GM19035 (cell line): ENCODE data around the gene TACR1.
"Not testable (repeated sequence)": the region's sequence is repeated elsewhere in the genome, so short reads cannot be mapped to it uniquely, and the experiment has no call there.

Experiments
- ATAC-seq: cut with Tn5 transposase; IDR thresholded peaks from one replicate; pipeline ENCODE4 v1.9.1; 2021; ENCODE audit not compliant: unreplicated experiment

The TACR1 gene

DNA sequence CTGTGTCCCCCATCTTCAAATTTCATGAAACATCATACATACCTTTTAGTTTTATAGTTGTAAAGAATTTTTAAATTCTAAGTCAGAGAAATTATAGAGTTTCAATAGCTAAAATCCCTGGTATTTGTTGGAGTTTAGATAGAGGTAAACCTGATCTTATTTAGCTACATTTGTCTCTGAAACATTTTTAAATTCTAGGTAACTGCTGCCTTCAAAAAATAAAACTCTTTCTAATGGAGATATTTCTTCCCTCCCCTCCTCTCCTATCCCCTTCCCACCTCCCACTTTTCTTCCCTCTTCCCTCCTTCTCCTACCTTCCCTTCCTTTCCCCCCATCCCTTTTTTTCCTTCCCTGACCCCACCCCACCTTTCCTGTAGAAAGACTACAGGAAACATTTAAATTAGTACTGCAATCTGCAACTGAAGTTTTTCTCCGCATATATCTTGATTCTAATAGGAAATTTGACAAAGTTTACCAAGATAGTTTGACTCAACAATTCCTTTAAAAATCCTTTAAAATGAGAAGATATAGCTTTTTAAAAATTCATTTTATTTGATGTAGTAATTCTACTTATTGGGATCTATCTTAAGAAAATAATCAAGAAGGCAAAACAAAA lies 4.1 kb downstream of the TACR1 start:
- no peak for ATAC-seq

DNA sequence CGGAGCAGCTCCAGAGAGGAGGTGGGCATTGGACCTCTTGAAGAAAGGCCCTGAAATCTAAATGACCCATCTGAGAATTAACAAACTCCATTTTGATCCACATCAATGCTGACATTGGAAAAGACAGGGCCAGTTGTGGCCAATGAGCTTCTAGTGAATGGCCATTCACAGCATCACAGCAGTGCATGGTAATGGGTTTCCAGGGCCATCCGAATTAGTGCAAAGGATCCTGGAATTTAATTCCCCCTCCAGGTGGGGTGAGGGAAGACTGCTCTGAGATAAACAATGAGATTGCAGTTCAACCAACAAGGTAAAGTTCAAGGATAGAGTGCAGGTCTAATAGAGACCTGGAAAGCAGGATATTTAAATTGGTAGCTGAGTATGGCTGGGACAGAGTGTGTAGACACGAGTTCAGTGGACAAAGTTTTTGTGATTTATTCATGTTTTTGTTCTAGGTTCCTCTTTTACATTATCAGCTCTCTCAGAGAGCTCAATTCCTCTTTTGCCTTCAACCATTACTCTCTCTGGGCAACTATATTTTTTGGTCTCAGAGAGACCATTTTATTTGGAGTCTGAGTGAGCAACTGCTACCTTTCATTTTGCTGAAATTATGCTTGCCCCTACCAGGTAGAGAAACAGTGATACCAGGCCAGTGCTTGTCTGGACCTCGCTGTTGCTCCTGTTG lies 5.0 kb downstream of the TACR1 start:
- no peak for ATAC-seq

DNA sequence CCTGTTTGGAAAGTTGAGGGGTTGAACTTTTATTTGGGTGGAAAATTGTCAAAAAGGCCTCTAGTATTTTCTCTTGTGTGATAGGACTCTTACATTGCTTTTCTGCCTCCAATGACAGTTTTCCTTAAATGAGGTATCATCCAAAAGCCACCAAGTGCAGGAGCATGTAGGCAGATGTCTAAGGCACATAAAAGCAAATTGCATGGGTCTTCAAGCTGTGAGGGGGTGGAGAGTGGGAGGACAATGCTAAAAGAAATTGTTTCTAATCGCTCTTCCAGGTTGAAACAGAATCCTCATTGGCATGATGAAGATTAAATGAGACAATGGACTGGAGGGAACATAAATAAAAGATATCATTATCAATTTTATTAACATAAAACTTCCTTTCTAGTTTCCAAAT lies 6.8 kb downstream of the TACR1 start:
- ATAC-seq = no peak

DNA sequence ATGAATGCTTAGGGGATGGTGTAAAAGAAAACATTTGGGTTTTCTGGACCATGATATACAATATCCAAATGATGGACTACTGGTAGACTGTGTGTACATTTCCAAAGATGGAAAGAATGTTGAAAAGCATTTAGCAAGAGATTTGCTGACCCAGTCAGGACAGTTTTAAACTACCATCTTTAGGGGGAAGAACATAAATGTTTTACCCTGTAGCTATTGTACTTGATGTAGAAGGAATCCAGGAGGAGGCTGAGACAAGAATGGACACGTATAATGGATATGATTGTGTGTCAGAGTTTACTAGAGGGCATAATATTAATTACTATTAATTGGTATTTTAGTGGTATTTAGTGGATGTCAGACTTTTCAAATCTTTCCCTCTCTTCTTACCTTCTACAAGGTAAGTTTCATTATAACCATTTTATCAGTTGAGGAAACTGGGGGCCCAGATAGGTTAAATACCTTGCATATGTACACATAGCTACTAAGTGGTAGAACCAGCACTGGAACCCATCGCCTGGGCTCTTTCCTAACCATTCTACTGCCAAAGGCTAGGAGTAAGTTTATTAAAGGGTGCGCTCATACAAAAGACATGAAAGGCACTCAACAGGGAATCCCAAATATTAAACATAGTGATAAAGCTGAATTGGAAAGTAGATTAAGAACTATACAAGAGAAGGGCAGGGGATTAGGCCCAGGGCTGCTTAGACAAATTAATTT lies 8.9 kb downstream of the TACR1 start:
- ATAC-seq = no peak

DNA sequence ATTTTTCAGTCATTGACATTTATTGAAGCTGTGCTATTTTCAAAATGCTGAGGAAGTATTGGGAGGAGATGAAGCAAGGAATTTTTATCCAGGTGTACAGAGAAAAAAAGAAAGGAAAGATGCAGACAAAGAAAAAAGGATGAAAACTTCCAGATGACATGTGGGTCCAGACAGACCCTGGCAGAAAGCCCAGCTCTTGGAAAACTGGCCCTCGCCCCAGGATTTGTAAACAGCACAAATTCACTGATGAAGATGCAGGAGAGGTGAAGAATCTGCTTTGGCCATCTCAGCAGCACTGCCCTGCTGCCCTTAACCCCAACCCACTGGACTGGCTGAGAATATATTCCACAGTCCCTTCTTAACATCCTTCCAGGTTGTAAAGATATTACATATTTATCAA lies 12.5 kb downstream of the TACR1 start:
- ATAC-seq = no peak

DNA sequence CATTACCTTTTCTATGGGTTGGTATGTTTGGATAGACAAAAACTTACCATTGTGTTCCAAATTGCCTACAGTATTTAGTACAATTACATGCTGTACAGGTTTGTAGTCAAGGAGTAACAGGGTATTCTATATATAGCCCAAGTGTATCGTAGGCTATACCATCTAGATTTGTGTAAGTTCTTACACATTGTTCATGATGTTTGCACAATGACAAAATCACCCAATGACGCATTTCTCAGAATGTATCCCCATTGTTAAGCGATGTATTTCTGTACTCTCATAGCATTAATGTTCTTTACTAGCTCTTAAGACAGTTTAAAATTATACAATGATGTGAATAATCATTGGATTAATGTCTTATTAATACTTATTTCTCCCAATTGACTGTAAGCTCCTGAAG lies 16.7 kb downstream of the TACR1 start:
- no peak for ATAC-seq

DNA sequence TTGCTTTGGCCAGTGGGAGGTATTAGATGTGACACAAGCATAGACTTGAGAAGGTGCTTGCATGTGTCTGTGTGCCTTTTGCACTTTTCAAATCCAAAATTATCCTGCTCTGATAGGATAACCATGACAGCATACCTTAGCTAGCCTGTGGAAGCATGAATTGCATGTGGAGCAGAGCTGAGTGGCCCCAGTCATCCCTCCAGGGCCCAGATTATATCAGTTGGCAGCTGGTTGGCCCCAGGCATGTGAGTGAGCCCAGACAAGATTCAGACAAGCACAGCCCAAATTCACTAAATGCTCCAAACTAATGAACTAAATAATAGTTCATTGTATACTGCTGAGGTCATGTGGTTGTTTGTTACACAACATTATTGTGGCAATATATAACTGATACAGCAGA lies 18.8 kb downstream of the TACR1 start:
- no peak for ATAC-seq

DNA sequence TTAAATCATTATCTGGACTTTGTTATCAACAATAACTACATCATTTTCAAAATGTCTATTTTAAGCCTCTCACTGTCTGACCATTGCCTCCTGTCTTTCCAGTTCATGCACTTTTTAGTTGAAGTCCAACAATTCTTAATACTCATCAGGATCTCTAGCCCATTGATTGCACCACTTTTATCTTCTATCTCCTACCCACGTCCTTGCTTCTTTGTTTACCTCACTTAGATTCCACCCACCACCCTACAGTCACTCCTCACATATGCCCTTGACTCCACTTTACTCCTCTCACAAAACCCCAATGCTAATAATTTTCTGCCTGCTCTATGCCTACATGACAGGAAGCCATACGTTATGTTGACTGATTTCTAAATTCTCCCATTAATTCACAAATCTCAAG lies 21.9 kb downstream of the TACR1 start:
- no peak for ATAC-seq

DNA sequence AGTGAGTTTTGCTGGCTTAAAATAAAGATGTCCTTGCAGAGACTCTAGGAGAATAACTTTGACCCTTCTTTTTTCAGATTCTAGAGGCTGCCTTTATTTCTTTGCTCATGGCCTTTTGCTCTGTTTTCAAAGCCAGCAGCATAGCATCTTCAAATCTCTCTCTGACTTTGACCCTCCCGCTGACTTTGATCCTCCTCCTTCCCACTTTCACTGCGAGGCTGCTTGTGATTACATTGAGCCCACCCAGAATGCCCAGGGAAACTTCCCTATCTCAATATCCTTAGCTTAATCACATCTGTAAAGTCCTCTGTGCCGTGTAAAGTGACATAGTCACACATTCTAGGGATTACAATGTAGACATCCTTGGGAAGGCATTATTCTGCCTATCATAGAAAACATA lies 23.9 kb downstream of the TACR1 start:
- ATAC-seq = no peak

DNA sequence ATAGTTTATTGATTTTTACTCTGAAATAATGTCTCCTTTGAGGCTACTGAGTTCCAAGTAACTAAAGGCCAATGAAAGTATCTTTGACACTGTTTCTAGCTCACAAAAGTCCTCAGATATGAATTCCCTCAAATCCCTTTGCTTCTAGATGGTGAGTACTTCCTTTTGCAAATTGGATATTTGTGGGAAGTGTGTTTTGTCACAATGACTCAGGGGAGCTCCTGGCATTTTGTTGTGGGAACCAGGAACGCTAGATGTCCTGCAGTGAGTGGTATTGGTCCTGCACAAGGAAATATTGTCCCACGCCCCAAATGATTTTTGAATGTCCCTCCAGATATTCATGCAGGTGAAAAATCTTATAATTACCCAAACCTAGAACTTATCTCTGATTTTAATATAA lies 24.3 kb downstream of the TACR1 start:
- no peak for ATAC-seq

DNA sequence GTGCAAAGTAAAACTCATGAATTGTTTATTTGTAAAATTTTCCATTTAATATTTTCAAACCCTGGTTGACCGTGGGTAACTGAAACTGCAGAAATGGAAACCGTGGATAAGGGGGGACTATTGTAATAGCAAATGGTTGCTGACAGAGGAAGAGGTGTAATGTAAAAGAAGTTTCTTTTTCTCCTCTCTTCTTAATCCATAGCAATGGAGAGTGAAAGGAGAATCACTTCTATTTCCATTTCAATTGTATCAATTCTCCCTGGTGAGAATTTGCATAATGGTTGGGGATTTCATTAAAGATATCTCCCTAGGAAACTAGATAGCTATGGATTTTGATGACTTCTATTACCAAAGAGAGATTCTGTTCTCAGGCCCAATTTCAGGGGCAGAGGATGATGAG lies 24.8 kb downstream of the TACR1 start:
- ATAC-seq = no peak

DNA sequence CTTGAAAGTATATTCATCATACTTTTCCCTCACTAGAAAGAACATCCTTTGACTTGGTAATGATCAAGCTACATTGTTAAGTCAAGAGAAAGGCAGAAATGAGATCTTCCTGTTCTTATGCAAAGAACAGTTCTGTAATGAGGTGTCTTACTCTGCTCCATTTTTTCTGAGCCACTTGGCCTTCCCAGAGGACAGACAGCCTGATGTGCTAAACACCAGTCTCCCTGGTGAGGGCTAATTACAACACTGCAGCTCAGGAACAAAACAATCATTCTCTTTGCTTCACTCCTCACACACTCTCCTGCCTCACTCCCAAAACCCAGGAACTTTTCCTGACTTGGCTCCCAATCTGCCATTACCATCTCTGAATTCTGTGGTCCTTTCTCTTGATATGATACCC lies 25.6 kb downstream of the TACR1 start:
- ATAC-seq = no peak

DNA sequence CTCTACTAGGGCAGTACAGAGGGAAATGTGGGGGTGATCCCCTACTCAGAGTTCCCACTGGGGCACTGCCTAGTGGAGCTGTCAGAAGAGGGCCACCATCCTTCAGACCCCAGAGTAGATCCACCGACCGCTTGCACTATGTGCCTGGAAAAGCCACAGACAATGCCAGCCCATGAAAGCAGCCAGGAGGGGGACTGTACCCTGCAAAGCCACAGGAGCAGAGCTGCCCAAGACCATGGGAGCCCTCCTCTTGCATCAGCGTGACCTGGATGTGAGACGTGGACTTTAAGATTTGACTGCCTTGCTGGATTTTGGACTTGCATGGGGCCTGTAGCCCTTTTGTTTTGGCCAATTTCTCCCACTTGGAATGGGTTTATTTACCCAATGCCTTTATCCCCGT lies 27.9 kb downstream of the TACR1 start:
- ATAC-seq = not testable (repeated sequence)

DNA sequence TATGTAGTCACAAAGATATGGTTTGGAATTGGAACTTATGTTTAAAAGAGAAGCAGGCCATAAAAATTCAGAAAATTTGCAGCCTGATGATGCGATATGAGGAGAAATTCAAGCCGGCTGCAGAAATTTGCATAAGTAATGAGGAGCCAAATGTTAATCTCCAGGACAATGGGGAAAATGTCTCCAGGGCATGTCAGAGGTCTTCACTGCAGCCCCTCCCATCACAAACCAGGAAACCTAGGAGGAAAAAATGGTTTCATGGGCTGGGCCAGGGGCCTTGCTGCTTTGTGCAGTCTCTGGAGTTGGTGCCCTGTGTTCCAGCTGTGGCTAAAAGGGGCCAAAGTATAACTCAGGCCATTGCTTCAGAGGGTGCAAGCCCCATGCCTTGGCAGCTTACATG lies 28.4 kb downstream of the TACR1 start:
- ATAC-seq = no peak

DNA sequence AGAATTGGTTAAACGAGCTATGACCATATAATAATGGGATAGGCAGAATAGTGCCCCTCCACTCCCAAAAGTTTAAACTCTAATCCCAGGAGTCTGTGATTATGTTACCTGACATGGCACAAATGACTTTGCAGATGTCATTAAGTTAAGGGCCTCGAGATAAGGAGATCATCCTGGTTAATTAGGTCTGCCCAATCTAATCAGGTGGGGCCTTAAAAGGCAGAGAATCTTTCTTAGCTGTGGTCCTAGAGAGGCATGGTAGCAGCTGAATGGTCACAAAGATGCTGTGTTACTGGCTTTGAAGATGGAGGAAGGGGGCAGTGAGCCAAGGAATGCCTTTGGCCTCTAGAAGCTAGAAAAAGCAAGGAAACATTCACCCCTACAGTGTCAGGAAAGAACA lies 31.1 kb downstream of the TACR1 start:
- ATAC-seq = no peak

DNA sequence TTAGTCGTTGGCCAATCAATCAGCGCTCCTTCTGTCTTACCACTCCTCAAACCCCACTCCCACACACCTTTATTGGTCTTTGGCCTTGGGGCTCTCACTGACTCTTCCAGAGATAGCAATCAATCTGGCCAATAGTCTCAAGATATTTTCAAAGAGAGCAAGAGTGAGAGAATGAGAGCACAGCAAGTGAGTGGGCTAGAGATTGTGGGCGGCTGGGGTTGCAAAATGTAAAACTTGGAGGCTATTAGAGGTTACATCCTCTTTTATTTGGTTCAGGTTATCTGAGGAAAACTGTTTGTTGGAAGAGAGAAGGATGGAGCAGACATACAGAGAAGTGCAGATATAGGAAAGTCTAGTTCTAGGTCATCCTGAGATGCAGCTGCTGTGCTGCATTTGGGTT lies 32.8 kb downstream of the TACR1 start:
- no peak for ATAC-seq

DNA sequence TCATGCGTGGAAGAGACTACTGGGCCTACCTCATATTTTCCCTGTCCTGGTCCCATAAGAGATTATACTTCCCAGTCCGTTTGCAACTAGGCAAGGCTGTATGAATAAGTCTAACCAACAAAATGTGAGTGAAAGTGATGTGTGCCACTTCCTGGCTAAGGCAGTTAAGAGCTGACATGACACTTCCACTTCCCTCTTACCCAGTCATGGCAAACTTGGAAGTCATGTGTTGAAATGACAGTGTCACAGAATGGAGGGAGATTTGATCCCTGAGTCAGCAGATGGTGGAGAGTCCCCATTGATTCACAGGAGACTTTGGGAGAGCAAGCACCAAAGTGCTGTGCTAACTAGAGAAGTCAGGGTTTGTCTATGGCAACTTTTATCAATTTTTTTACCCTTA lies 36.4 kb downstream of the TACR1 start:
- ATAC-seq = no peak

DNA sequence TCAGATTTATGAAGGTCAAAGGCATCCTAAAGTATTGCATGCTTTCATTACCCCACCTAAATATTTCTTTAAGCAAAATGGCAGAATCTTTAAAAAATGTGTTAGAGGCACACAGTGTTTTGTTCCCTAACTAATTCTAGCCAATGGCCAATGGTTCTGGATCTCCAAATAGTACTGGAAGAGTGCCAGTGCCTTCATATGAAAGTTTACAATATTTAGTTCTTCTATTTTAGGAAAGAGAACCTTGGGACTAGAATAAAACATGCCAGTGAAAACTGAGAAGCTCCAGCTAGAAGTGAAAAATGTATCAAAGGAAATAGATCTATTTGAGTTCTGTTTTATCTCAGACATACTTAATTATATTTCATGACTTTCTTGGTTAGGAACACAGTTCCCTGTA lies 37.1 kb downstream of the TACR1 start:
- ATAC-seq = no peak

DNA sequence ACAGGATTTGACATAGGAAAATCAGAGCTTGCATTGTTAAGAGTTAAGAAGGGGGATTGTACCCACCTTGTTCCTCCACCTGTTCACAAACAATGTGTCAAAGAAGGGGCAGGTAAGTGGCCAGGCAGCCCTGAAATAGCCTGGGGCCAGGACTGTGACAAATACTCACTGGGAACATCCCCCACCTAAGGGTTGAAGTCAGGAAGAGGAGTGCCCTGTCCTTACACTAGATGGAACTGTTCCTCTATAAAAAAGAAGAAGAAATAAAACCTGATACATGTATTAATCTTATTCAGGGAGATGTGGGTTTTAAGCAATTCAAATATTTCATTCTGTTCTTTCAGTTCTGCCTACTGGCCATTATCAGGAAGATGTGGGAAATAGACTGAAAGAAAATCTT lies 41.9 kb downstream of the TACR1 start:
- ATAC-seq = no peak

DNA sequence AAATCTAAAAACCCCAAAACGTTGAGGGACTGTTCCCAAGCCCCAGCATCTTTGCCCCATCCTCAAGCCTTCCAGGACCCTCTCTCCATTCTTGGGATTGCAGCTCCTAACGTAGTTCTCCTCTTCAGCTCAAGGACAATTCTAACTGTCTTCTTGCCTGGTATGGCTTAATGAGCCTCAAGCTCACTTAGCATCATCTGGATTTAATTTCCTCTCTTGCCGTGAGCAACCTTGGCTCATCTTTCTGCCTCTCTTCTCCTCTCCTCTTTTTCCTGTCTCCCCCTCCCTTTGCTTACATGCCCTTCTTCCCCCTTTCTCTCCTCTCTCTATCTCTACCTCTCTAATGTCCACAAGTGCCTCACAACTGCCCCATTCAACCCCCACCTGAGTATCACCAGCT lies 44.2 kb downstream of the TACR1 start:
- no peak for ATAC-seq

DNA sequence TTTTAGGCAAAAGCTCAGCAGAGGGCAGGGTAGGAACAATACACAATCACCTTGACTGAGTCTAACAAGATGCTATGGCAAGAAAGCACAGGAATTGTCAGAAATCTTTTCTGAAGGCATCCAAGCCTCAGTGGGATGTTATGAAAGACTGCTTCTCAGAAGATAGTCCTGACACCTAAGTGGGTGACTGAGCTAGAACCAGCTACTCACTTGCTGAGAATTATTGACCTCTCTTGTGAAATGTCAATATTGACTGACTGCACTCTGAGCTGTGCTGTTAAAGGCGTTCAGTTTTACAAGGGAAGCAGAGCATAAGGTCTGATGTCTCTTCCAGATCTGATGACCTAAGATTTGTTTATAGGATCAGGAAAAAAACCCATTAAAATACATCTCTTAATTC lies 46.1 kb downstream of the TACR1 start:
- ATAC-seq = no peak

DNA sequence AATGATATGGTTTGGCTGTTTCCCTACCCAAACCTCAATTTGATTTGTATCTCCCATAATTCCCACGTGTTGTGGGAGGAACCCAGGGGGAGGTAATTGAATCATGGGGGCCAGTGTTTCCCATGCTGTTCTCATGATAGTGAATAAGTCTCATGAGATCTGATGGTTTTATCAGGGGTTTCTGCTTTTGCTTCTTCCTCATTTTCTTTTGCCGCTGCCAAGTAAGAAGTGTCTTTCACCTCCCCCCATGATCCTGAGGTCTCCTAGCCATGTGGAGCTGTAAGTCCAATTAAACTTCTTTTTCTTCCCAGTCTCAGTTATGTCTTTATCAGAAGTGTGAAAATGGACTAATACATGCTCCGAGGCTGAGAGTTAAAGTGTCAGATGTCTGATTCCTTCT lies 47.1 kb downstream of the TACR1 start:
- ATAC-seq = not testable (repeated sequence)

DNA sequence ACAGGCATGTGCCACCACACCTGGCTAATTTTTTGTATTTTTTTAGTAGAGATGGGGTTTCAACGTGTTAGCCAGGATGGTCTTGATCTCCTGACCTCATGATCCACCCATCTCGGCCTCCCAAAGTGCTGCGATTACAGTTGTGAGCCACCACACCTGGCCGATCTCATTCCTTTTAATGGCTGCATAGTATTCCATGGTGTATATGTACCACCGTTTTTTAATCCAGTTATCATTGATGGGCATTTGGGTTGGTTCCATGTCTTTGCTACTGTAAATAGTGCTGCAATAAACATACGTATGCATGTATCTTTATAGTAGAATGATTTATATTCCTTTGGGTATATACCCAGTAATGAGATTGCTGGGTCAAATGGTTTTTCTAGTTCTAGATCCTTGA lies 51.4 kb downstream of the TACR1 start:
- not testable (repeated sequence) for ATAC-seq
